Transverse colon (tissue), 4 donors: ENCODE data around the gene SSBP2. TPM values are rescaled to one million over a fixed set of nuclear protein-coding genes. Genes with fewer than 3 reads are reported as not detected.

ENCODE experiments used
- DNase-seq: peaks from one replicate; pipeline ENCODE4 v3.0.0-alpha.2; 2019
- H3K27ac ChIP-seq, 4 donors: fragments of 200-600 bp; sonication (generic); 2 replicates each; pipeline ENCODE4 v1.5.1; 2016 to 2018; ENCODE audit warnings: inconsistent platforms in 4 of 4
- H3K27me3 ChIP-seq: fragments of 200-600 bp; sonication (generic); 2 replicates; pipeline ENCODE4 v1.5.1; 2017; ENCODE audit warnings: inconsistent platforms
- H3K36me3 ChIP-seq, 4 donors: fragments of 200-600 bp; sonication (generic); 2 replicates each; pipeline ENCODE4 v1.5.1; 2017 to 2019; ENCODE audit warnings: inconsistent platforms in 4 of 4
- H3K4me1 ChIP-seq, 4 donors: fragments of 200-600 bp; sonication (generic); 2 replicates each; pipeline ENCODE4 v1.5.1; 2017 to 2020; ENCODE audit warnings: inconsistent platforms in 4 of 4
- H3K4me3 ChIP-seq, 4 donors: fragments of 200-600 bp; sonication (generic); 1 replicate in 1 of 4; 2 replicates in 3 of 4; pipeline versions ENCODE4 v1.5.1 to v1.6.1; 2017 to 2019; ENCODE audit warnings: inconsistent platforms in 4 of 4
- H3K9me3 ChIP-seq, 2 donors: fragments of 200-600 bp; sonication (generic); 2 replicates each; pipeline ENCODE4 v1.5.1; 2017 to 2019; ENCODE audit warnings: inconsistent platforms in 2 of 2
- EP300 ChIP-seq: sonication (generic); formaldehyde crosslinking; IDR thresholded peaks from one replicate; pipeline ENCODE4 v1.6.1; 2017; ENCODE audit warnings: antibody characterized with exemption, low read depth
- POLR2A ChIP-seq: fragments of 450-650 bp; IDR thresholded peaks from one replicate; pipeline ENCODE4 v1.6.1; 2016; ENCODE audit warnings: antibody characterized with exemption, mild to moderate bottlenecking, moderate library complexity
- POLR2AphosphoS5 ChIP-seq, 3 donors: sonication (generic); formaldehyde crosslinking; IDR thresholded peaks; one replicate each; pipeline ENCODE4 v1.6.1; 2016; ENCODE audit warnings: antibody characterized with exemption in 3 of 3
- WGBS, 2 donors: methylation state at CpG; one replicate each; pipeline ENCODE4 v1.1.5; 2018; ENCODE audit warnings: low coverage in 1 of 2; 5-methylcytosine and 5-hydroxymethylcytosine counted together
- in situ Hi-C, 4 donors: fragments of 200-750 bp; cut with MboI; loops; one replicate each; pipeline versions ENCODE4 v1.15.0 to v1.15.1; 2017; ENCODE audit warnings: low sequenced_read_pairs in 3 of 4, low pct_ligation_motif_present in 1 of 4, low pct_unique_long_range_greater_than_20kb in 1 of 4
- intact Hi-C: fragments of 100-400 bp; cut with DNase I; formaldehyde crosslinking; loops from one replicate; pipeline ENCODE4 v1.15.1; 2023; ENCODE audit warnings: low total_unique reads
- total RNA-seq, 4 donors: library from RNA; depleted of rRNA; stranded (reverse); fragments of >200 nt; gene quantifications; one replicate each; pipeline ENCODE4 v1.1.0, GENCODE V29; 2016
- TF ChIP-seq, protein P1 (sequence below), 5 experiments: fragments of 200-600 bp in 3 of 5; fragments of 450-650 bp in 2 of 5; sonication (generic) in 3 of 5; IDR thresholded peaks; 1 replicate in 2 of 5; 2 replicates in 3 of 5; pipeline ENCODE4 v1.5.1; 2016 to 2017; ENCODE audit warnings: antibody characterized with exemption in 5 of 5, inconsistent platforms in 3 of 5, mild to moderate bottlenecking in 2 of 5, moderate library complexity in 1 of 5

Gene SSBP2
- total RNA-seq, 4 donors from 2014 or later = 22.8 to 50.4 (median 34.4) TPM

DNA sequence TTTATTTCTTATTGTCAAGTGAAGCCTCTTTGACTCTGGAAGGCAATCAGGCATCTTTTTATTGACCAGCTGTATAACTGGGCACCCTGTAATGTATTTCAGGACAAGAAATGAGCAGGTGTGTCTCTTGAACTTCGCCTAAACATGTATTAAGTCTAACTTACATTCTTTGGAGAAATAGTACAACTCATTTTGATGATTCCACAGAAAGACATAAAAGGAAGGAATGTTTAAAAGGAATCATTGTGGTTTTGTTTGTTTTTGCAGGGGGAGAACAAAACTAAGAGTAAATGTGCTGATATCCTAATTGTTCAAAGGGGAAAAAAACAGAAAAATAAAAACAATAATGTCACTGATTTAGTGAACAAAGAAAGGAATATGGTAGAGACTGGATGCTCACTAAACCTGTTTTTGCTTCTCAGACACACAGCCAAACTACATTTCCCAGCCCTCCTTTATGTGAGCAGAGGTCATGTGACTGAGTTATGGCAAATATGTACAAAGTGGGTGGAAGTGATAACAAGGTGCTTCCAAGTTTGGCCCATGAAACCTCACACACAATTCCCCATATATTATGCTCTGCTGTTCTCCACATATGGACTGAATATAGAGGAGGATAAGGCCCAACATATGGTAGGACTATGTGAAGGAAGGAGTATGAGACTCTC, 206.4 kb downstream of the SSBP2 start:
- TF ChIP-seq, protein P1, sequence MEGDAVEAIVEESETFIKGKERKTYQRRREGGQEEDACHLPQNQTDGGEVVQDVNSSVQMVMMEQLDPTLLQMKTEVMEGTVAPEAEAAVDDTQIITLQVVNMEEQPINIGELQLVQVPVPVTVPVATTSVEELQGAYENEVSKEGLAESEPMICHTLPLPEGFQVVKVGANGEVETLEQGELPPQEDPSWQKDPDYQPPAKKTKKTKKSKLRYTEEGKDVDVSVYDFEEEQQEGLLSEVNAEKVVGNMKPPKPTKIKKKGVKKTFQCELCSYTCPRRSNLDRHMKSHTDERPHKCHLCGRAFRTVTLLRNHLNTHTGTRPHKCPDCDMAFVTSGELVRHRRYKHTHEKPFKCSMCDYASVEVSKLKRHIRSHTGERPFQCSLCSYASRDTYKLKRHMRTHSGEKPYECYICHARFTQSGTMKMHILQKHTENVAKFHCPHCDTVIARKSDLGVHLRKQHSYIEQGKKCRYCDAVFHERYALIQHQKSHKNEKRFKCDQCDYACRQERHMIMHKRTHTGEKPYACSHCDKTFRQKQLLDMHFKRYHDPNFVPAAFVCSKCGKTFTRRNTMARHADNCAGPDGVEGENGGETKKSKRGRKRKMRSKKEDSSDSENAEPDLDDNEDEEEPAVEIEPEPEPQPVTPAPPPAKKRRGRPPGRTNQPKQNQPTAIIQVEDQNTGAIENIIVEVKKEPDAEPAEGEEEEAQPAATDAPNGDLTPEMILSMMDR (IDR thresholded peaks at IDR 0.05) = no peak
- no peak for TF ChIP-seq POLR2AphosphoS5 (IDR thresholded peaks at IDR 0.05)
- TF ChIP-seq POLR2A = no peak
- no peak for TF ChIP-seq EP300
- no peak overlapping the region for H3K27ac ChIP-seq
- DNase-seq = no peak
- no peak overlapping the region for H3K4me3 ChIP-seq
- intact Hi-C loops (no loop called here), in situ Hi-C loops (no loop called here)
- no peaks in the 10 kb centered on the region for H3K36me3 ChIP-seq
- WGBS, 2 donors = 79 to 88% methylated on average over 1 of the region's 1 CpG
- H3K9me3 ChIP-seq = no peaks in the 10 kb centered on the region
- H3K27me3 ChIP-seq = no peaks in the 10 kb centered on the region
- H3K4me1 ChIP-seq = no peaks in the 10 kb centered on the region

GRCh38 chr5:81542242-81542641, 208.7 kb downstream of the SSBP2 start:
- no peaks in the 10 kb centered on the region for H3K36me3 ChIP-seq
- H3K4me3 ChIP-seq = no peak overlapping the region
- 90% methylated on average over 1 of the region's 1 CpG for WGBS, 2 donors
- intact Hi-C loops = no loop called here
- no peak for DNase-seq
- in situ Hi-C loops = no loop called here
- H3K27me3 ChIP-seq = no peaks in the 10 kb centered on the region
- TF ChIP-seq POLR2AphosphoS5 (IDR thresholded peaks at IDR 0.05) (no peak), POLR2A (no peak), EP300 (no peak)
- TF ChIP-seq, protein P1 (IDR thresholded peaks at IDR 0.05) = no peak
- H3K9me3 ChIP-seq = no peaks in the 10 kb centered on the region
- no peak overlapping the region for H3K27ac ChIP-seq
- H3K4me1 ChIP-seq = peaks cover 0 to 8% (median 0%) of the 10 kb centered on the region in 4 donors

DNA sequence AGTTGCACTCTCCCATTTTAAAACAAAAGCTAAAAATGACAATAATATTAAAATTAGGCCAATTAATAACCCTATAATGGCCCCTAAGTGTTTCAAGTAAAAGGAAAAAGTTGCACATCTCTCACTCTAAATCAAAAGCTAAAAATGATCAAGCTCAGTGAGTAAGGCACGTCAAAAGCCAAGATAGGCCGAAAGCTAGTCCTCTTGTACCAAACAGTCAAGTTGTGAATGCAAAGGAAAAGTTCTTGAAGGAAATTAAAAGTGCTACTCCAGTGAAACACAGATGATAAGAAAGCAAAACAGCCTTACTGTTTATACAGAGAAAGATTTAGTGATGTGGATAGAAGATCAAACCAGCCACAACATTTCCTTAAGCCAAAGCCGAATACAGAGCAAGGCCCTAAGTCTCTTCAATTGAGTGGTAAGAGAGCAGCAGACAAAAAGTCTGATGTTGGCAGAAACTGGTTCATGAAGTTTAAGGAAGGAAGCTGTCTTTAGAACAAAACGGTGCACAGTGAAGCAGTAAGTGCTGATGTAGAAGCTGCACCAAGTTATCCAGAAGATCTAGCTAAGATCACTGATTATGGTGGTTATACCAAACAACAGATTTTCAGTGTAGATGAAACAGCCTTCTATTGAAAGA, 212.9 kb downstream of the SSBP2 start:
- intact Hi-C loops (no loop called here), in situ Hi-C loops (no loop called here)
- no peak for TF ChIP-seq POLR2AphosphoS5 (IDR thresholded peaks at IDR 0.05)
- TF ChIP-seq, protein P1 (IDR thresholded peaks at IDR 0.05) = no peak
- no peak for TF ChIP-seq POLR2A
- no peak for TF ChIP-seq EP300
- no peaks in the 10 kb centered on the region for H3K9me3 ChIP-seq
- no peaks in the 10 kb centered on the region for H3K27me3 ChIP-seq
- 66 to 71% methylated on average over 4 of the region's 4 CpGs for WGBS, 2 donors
- H3K36me3 ChIP-seq = no peaks in the 10 kb centered on the region
- H3K27ac ChIP-seq = no peak overlapping the region
- peaks cover 0 to 13% (median 4%) of the 10 kb centered on the region in 4 donors for H3K4me1 ChIP-seq
- no peak for DNase-seq
- no peak overlapping the region for H3K4me3 ChIP-seq

DNA sequence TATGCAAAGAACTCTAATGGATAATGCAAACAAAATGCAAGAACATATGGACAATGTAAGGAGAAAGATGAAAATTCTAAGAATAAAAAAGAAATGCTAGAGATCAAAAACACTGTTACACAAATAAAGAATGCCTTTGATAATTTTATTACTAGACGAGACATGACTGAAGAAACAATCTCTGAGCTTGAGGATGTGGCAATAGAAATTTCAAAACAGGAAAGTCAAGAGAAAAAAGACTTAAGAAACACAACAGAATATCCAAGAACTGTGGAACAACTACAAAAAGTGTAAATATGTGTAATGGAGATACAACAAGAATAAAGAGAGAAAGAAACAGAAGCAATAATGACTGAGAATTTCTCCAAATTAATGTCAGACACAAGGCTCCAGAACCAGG, 216.5 kb downstream of the SSBP2 start:
- no peak overlapping the region for H3K27ac ChIP-seq
- no peak for DNase-seq
- no peaks in the 10 kb centered on the region for H3K9me3 ChIP-seq
- no peaks in the 10 kb centered on the region for H3K27me3 ChIP-seq
- peaks cover 0 to 13% (median 4%) of the 10 kb centered on the region in 4 donors for H3K4me1 ChIP-seq
- WGBS, 2 donors = 75% methylated on average over 1 of the region's 1 CpG
- no peak overlapping the region for H3K4me3 ChIP-seq
- no peaks in the 10 kb centered on the region for H3K36me3 ChIP-seq
- no peak for TF ChIP-seq EP300
- TF ChIP-seq POLR2AphosphoS5 (IDR thresholded peaks at IDR 0.05) = no peak
- TF ChIP-seq POLR2A = no peak
- TF ChIP-seq, protein P1 (IDR thresholded peaks at IDR 0.05) = no peak
- in situ Hi-C loops (no loop called here), intact Hi-C loops (no loop called here)
